AG08396 (cell line): ENCODE measurements around the gene THUMPD3.

ENCODE experiments used
- DNase-seq: peaks from one replicate; pipeline ENCODE4 v3.0.0; 2012; ENCODE audit warnings: low spot score, mixed read lengths

THUMPD3 gene

GRCh38 chr3:9420850-9421549 lies 58.1 kb downstream of the THUMPD3 start:
- no peak for DNase-seq

- DNase-seq: peak; percentile 74
Measured at GRCh38 chr3:9422712-9423424, 60.0 kb downstream of the THUMPD3 start.

- no peak for DNase-seq
Measured at GRCh38 chr3:9428411-9428810, 65.6 kb downstream of the THUMPD3 start.

GRCh38 chr3:9430733-9431132 lies 67.9 kb downstream of the THUMPD3 start:
- DNase-seq: no peak

- DNase-seq: no peak
Measured at GRCh38 chr3:9433627-9434521, 71.0 kb downstream of the THUMPD3 start.

GRCh38 chr3:9435316-9435715 lies 72.5 kb downstream of the THUMPD3 start:
- DNase-seq: no peak
